Fibroblast of the aortic adventitia (primary cell): ENCODE measurements around the gene SLC29A4. TPM values are rescaled to one million over a fixed set of nuclear protein-coding genes. Genes with fewer than 3 reads are reported as not detected.

Experiments used
- DNase-seq: peaks from one replicate; pipeline ENCODE4 v3.0.0-alpha.2; 2010; ENCODE audit warnings: low read depth
- H3K4me3 ChIP-seq: 2 replicates; pipeline ENCODE4 v1.5.1; 2011; ENCODE audit warnings: low read depth, mild to moderate bottlenecking, control low read depth, low read length, moderate library complexity
- total RNA-seq: library from RNA; depleted of rRNA; stranded (reverse); fragments of >200 nt; gene quantifications from 2 replicates; pipeline ENCODE4 v1.2.3, GENCODE V29; 2012; ENCODE audit warnings: low replicate concordance
- TF ChIP-seq, protein P1 (sequence below): IDR thresholded peaks from 2 replicates; pipeline ENCODE4 v1.5.1; 2011; ENCODE audit warnings: mild to moderate bottlenecking, low read length, control low read depth, inconsistent platforms; ENCODE audit not compliant: insufficient read depth

The SLC29A4 gene
- total RNA-seq, 1 donor = 0.90 TPM

DNA sequence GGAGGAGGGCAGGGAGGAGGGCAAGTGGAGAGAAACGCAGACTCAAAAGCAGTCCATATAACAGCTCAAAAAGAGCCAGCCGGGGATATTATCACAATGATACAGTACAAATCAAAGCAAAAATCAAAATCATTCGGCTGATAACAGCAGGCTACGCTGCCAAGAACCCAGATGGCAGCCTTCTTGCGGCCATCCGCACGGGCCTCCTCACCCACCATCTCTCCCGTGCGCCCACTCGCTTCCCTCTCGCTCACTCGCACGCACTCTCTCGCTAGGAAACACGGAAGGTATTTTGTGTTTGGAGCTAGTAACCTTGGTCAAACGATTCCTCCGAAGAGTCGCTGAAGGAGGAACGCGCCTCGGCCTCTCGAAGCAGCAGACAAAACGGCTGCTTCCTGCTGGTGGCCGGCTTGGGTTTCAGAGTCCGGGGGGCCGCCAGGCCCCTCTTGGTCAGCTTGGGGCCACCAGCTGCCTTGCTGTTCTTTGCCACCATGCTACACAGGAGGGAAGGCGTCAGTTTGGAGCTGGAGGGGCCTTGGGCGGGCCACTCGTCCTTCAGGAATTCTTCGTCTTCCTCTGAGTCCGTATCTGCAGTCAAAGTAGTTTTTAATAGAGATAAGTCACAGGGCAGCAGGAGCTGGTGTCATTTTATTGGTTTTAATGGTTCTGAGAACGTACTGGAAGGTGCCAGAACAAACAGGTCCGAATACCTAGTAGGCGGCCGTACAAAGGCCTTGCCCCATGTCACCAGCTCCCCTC lies 68.9 kb downstream of the SLC29A4 start:
- no peak for DNase-seq
- TF ChIP-seq, protein P1, sequence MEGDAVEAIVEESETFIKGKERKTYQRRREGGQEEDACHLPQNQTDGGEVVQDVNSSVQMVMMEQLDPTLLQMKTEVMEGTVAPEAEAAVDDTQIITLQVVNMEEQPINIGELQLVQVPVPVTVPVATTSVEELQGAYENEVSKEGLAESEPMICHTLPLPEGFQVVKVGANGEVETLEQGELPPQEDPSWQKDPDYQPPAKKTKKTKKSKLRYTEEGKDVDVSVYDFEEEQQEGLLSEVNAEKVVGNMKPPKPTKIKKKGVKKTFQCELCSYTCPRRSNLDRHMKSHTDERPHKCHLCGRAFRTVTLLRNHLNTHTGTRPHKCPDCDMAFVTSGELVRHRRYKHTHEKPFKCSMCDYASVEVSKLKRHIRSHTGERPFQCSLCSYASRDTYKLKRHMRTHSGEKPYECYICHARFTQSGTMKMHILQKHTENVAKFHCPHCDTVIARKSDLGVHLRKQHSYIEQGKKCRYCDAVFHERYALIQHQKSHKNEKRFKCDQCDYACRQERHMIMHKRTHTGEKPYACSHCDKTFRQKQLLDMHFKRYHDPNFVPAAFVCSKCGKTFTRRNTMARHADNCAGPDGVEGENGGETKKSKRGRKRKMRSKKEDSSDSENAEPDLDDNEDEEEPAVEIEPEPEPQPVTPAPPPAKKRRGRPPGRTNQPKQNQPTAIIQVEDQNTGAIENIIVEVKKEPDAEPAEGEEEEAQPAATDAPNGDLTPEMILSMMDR = no peak

DNA sequence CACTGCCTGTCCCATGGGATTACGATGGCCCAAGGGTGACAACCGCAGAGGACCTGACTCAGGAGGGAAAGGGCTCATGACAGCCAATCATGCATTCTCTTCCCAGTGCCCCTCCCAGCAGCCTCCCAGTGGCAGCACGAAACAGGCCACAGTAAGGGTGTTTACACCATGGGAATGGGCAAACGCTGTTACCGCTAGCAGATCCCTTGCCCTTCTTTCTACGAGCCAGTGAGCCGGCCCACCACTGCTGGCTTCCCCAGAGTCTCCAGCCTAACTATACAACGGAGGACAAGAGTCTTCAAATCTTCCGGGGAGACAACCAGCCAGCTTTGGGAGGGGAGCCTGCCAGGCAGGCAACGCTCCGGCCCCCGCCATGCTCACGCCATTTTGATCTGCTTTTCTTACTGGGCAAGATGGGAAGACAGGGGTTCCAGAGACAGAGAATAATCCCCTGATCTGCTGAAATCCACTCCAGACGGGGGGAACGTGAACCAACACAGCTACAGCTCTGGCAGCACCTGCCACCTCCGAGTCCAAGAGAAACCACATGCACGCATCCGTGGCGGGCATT lies 69.8 kb downstream of the SLC29A4 start:
- TF ChIP-seq, protein P1 = no peak
- no peak for DNase-seq
- no peak overlapping the region for H3K4me3 ChIP-seq

More for the DNA sequence above, 68.9 kb downstream of the SLC29A4 start:
- H3K4me3 ChIP-seq = no peak overlapping the region

DNA sequence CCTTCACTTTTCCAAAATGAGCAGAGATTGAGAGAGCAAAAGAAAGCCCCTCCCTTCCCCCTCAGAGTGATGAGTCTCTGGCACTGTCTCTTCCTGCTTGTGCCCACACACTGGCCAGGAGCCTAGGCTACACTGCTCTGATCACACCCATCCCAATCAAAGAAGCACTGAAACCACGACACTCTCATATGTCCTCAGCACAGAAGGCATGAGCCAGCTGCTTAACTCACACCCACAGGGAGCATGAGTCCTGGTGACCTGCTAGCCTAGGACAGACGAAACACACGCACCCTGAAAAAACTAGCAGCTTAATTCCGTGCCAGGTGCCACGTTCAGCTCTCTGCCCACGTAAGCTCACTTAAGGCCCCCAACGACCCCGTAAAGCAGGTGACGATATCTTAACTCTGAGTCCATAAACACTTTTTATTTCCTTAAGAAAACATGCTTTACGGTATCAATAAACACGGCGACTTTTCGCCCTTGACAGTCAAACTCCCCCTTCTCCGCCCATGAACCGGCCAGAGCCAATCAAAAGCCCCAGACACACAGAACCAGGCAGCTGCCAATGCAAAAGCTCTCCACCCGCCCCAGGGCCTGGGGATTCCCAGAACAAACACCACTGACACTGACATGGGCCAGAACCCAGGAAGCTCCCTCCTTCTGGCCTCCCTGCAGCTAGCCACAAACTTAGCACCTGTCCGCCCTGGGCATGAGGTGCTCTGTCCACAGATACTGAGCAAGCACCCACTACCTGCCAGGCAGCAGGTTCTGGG lies 71.9 kb downstream of the SLC29A4 start:
- peak; percentile 60 for DNase-seq
- TF ChIP-seq, protein P1 = no peak
- H3K4me3 ChIP-seq = no peak overlapping the region

Other genes with a start within 250 kb of the SLC29A4 start
- 9.1 and 10.2 TPM in 2 replicates for gene RBAK, start 237.1 kb upstream of the SLC29A4 start, total RNA-seq
- gene WIPI2, start 92.7 kb upstream of the SLC29A4 start, total RNA-seq = 37.6 and 51.2 TPM in 2 replicates
- 57.8 and 155 TPM in 2 replicates for gene TNRC18, start 140.9 kb downstream of the SLC29A4 start, total RNA-seq
- 8.4 and 8.6 TPM in 2 replicates for gene FBXL18, start 230.9 kb downstream of the SLC29A4 start, total RNA-seq
- 3,820 and 8,760 TPM in 2 replicates for gene ACTB, start 247.7 kb downstream of the SLC29A4 start, total RNA-seq